Brain pericyte (primary cell): Measurements from ENCODE around the gene PRRX2.

ENCODE experiments used
- DNase-seq: peaks from one replicate; pipeline ENCODE4 v3.0.0-alpha.2; 2012; ENCODE audit warnings: low read depth, low spot score

The PRRX2 gene

DNA sequence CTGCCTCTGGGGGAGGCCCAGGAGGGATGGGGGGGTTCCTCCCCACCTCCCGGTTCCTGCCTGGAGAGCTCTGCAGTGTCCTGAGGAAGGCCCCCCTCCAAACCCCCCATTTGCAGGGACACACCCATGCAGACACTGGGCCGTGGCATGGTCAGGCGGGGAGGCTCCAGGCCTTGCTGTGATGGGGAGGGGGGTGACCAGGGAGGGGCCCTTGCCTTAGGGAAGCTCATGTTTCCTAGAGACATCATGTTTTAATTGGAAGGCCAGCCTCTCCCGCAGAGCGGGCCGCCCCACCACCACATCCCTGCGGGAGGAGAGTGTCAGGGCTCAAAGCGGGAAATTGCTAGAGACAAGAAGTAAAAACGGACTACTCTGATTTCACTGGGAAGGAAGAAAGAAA is 12.0 kb downstream of the PRRX2 start:
- no peak for DNase-seq

GRCh38 chr9:129678844-129679243 is 13.4 kb downstream of the PRRX2 start:
- no peak for DNase-seq

DNA sequence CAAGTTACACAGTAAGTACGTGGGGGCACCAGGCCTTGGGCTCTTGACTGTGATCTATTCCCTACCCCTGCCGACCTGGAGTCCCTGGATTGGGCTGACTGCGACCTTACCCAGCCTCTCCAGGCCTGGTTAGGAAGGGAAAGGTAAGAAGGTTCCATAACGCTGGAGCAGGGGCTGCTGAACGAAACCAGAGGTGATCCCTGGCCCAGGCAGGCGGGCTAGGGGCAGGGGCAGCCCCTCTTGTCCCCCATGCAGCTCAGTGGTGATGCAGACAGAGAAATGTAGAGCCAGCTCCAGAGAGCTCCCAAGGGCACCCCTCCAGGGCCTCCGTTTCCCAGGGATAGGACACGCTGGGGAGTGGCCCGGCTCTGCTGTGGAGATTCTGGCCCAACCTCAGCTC is 14.1 kb downstream of the PRRX2 start:
- no peak for DNase-seq

DNA sequence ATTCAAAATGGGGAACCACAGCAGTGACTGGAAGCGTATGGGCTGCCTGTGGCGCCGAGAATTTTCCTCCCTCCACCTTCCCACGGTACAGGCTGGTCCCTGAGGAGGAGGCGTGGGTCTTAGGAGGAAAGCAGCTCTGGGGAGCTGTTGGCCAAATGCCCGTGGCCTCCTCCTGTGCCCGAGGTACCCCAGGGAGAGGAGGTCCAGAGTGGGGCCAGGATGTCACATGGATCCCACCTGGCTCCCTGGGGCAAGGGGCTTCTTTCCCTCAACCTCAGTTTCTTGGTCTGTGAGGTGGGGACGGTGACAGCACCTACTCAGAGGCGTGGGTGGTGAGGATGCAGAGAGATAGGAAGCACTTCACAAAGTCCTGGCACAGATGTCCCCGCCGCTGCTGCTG is 16.5 kb downstream of the PRRX2 start:
- DNase-seq: no peak

- no peak for DNase-seq
Observed at GRCh38 chr9:129682381-129682780, 16.9 kb downstream of the PRRX2 start.

GRCh38 chr9:129685220-129685932 is 19.9 kb downstream of the PRRX2 start:
- DNase-seq: no peak

- no peak for DNase-seq
Observed at GRCh38 chr9:129685933-129686259, 20.4 kb downstream of the PRRX2 start.

- DNase-seq: no peak
Observed at GRCh38 chr9:129686736-129687135, 21.3 kb downstream of the PRRX2 start.

GRCh38 chr9:129687391-129687790 is 21.9 kb downstream of the PRRX2 start:
- no peak for DNase-seq

DNA sequence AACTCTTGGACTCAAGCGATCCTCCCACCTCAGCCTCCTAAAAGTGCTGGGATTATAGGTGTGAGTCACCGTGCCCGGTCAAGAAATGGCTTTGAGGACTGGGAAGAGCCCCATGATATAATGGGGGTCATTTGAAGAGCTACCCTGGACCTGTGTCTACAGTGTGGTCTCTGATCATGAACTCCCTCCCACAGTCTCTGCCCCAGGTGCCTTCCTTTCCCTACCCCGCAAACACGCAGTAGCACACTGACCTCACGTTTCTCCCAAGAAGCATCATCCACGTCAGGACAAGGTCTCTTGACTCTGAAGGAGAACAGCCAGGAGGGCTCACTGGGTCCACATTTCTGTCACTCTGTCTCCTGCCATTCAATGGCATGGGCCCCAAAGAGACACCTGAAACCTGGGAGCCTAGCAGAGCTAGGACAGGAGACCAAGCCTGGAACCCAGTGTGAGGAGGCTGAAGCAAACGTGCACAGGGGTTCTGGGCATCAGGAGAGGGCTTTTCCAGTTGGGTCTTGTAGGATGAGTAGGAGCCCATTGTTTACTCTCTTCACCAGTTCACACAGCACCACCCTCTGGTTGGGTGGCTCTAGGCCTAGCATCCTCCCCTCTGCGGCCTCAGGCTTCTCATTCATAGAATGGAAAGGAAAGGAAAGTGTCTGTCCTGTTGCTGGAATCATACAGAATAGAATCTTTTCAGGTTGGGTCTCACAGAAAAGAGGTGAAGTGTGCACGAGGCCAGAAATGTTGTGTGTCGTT is 23.0 kb downstream of the PRRX2 start:
- DNase-seq: no peak

DNA sequence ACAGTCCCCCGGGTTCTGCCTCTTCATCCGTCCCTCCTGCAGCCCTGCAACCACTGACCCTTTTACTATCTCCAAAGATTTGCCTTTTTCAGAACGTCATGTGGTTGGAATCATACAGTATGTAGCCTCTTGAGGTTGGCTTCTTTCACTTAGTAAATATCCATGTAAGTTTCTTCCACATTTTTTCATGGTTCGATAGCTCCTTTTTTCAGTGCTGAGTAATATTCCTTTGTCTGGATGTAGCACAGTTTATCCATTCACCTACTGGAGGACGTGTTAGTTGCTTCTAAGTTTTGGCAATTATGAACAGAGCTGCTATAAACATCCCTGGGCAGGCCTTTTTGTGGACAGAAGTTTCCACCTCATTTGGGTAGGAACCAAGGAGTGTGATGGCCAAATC is 27.1 kb downstream of the PRRX2 start:
- DNase-seq: no peak

- no peak for DNase-seq
Observed at GRCh38 chr9:129693741-129694140, 28.3 kb downstream of the PRRX2 start.

GRCh38 chr9:129694243-129694646 is 28.8 kb downstream of the PRRX2 start:
- no peak for DNase-seq

- DNase-seq: no peak
Observed at GRCh38 chr9:129695870-129696269, 30.4 kb downstream of the PRRX2 start.

DNA sequence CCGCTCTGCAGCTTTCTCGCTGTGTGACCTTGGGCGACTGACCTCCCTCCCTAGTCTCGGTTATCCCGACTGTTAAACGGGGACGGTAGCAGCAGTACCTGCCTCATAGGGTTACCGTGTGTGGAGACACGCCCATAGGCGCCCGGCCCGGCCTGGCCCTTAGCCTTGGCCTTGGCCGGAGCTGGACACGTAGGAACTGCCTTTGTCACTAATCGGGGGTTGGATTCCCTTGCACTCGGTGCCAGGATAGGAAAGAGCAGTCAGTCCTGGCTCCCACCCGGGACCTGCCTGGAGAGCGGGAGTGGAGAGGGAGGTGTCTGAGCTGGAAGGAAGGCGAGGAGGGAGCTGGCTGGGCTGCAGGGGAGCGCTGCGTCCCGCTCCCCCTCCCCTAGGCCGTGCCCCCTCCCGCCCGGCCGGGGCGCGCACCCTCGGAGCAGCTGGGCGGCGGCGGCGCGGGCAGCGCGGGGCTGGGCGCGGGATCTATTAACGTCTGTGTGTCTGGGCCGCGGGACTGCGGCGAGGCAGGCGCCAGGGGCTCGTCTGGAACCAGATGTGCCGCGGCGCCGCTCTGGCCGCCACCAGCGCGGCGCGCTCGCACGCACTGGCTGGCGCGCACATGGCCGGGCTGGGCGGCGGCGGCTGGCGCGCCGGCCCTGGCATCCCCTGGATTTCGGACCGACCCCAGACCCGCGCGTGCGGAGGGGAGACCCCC is 31.7 kb downstream of the PRRX2 start:
- no peak for DNase-seq

DNA sequence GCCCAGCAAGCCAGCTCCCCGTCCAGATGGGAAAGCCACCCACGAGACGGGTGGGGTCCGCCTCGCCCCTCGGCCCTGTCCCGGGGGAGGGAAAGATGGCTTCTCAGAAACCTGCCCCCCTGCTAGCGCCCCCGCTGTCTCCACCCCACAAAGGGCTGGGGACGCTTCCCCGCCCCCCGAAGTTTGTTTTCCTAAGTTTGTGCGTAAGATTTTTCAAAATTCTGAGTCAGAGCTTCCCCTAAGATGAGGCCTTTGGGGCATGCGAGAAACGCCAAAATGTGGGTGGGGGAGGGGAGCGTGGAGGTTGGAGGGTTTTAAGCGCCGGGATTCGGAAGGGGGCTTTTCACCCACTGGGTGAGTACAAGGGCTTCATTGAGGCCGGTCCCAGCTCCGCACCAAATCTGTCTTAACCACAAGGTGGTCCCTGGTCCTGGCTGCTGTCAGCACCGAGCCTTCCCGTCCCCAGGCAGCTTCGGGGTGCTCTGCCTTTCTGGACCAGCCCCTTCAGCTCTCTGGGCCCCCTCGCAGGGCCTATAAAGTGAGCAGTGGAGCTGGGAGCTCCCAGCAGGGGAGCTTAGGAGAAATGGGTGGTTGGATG is 32.3 kb downstream of the PRRX2 start:
- no peak for DNase-seq

DNA sequence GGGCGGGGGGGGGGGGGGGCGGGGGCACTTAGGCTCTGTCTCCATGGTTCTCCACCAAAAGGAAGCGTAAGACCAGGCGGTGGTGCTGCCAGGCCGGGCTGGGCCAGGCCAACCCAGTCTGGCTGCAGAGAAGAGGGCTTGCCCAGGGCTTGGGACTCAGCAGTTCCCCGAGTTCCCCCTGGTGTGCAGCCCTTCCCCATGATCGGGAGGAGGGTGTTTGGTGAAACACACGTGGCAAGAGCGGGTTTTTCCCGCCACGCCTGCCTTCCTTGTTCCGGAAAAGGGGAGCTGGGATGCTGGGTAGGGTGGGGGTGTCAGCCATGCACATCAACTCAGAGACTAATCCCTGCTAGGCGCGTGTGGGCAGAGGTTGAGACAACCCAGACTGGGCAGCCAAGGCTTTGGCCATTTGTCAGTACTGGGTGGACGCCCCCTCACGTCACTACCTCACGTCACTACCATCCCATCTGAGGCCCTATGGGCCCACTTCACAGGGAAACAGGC is 32.9 kb downstream of the PRRX2 start:
- no peak for DNase-seq

DNA sequence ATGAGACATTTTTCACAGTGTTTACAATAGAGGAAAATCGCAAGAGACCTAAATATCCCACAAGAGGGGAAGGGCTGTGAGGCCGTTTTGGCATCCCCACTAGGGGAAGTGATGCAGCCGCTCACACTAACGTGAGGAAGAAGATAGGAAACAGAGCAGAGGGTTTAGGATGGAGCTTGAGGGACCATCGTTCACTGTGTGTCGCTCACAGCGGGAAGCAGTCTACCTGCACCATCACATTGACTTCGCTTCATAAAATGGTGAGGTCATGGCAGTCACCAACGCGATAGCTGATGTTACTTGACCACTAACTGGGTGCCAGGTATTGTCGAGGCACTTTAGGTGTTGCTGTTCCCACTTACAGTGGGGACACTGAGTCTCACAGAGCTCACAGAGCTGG is 35.6 kb downstream of the PRRX2 start:
- DNase-seq: no peak

DNA sequence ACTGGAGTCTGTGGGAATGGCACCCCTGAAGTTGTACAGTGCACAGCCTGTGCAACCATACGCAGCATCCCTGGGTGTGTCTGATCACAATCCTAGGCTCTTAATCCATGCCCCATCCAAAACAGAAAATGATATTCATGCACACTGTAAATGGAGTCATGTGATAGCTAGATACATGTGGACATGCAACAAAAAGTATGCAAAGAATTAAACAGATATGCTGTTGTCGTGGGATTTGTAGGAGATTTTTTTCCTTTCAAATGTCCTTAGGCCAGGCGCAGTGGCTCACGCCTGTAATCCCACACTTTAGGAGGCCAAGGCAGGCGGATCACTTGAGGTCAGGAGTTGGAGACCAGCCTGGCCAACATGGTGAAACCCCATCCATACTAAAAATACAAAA is 36.1 kb downstream of the PRRX2 start:
- no peak for DNase-seq

DNA sequence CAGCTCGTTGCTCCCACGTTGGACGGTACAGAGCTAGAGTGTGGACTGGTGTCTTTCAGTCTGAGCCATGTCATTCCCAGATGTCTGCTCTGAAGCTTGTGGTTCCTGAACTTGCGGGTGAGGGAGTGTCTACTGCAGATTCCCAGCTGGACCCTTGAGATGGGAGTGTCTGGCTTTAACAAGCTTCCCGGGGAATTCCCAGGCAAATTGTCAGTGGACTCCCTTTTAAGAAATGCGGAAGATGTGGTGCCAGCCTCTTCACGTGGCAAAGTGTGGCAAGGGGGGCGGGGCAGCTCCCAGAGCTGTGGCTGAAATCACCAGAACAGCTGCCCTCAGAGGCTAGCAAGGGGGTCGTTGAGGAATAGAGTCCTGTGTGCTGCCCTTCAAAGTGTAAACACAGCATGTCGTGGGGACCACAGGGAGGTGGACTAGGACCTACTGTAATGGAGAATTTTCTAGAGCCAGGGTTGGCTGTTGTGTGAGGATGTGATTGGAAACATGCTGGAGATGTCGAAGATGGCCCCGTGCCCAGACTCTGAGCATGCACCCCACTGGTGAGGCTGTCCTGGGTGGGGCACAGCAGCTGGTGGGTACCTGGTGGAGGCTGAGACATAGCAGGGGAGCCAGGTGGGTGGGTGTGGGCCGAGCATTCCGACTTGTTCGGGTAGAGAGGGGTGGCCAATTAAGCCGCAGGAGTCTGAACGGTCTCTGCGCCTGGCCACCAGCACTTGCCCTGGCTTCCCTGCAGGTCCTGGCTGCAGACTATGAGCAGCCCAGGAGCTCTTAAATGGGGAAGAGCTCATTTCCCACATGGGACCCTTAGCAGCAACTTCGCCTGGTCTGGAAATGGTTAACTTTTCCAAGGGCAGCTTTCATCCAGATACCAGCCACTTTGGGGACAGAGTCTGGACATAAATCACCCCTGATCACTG is 37.4 kb downstream of the PRRX2 start:
- DNase-seq: no peak

- DNase-seq: no peak
Observed at GRCh38 chr9:129703667-129704355, 38.4 kb downstream of the PRRX2 start.
